ENCODE results near the gene TMEM30A. TPM values are rescaled to one million over a fixed set of nuclear protein-coding genes. Genes with fewer than 3 reads are reported as not detected.

TMEM30A gene
- total and polyA plus RNA-seq, 2 donors (not counting 3 experiments of a cell fraction or from before 2014, with no cell fraction given) = 42.2 to 197 TPM

DNA sequence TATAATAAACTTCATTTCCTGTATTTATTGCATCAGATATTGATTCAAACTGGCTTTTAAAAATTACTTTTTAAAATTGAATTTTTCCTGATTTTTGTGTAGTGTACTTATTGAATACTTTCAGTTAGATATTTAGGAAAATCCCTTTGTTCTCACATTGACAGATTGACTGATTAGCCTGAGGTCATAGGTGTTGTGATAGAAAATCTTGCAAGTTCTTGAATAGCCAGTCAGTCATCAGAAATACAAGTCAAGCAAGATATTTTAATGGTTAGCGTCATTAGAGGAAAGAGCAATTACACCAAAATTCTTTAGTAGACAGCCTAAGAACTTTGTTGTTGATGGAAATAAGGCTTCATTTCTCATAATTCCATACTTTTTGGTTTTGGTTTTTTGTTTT is 3.4 kb upstream of the TMEM30A start:
- Histone ChIP-seq H3K9me3 (replicated peaks; ENCODE audit: control insufficient read depth, insufficient read depth, low read length) (no peaks in the 10 kb centered on the region), H3K4me3 (replicated peaks in 1 of 3; ENCODE audit: insufficient read depth in 1 of 3, low read depth in 1 of 3, low read length in 3 of 3) (no peak overlapping the region), H4K20me1 (replicated peaks; ENCODE audit: control insufficient read depth, extremely low read depth, insufficient read depth, low read length) (no peaks in the 10 kb centered on the region), H3K4me2 (ENCODE audit: insufficient read depth, low read length) (no peak overlapping the region), H3K4me1 (ENCODE audit: control insufficient read depth, extremely low read depth, insufficient read depth, low read length) (peaks cover 7% of the 10 kb centered on the region), H3K27ac (ENCODE audit: insufficient read depth, low read depth, low read length) (no peak overlapping the region), H2AFZ (ENCODE audit: low read depth, low read length) (no peak overlapping the region), H3K27me3 (ENCODE audit: control insufficient read depth in 2 of 2, insufficient read depth in 2 of 2, low read length in 2 of 2) (no peaks in the 10 kb centered on the region), H3K36me3 (ENCODE audit: control insufficient read depth in 2 of 2, extremely low read depth in 1 of 2, insufficient read depth in 2 of 2, low read length in 2 of 2) (no peaks in the 10 kb centered on the region), H3K9me1 (replicated peaks; ENCODE audit: control insufficient read depth, extremely low read depth, insufficient read depth, low read length) (no peaks in the 10 kb centered on the region), H3K79me2 (ENCODE audit: control insufficient read depth, insufficient read depth, low read length) (peaks cover 16% of the 10 kb centered on the region), H3K9ac (replicated peaks; ENCODE audit: extremely low read depth, insufficient read depth, low read length) (no peak overlapping the region)
- dilution Hi-C loops (cut with MboI; ENCODE audit: extremely low pct_ligation_motif_present, low sequenced_read_pairs) = no loop called here
- TF ChIP-seq FOS (IDR thresholded peaks at IDR 0.05; ENCODE audit: borderline replicate concordance, insufficient read depth, low read length) (no peak), GATA2 (IDR thresholded peaks at IDR 0.05; ENCODE audit: insufficient read depth, insufficient read length, low read depth, low read length) (no peak), EZH2 (IDR thresholded peaks at IDR 0.05; ENCODE audit: borderline replicate concordance, low read depth, low read length, severe bottlenecking) (no peak), POLR2AphosphoS5 (IDR thresholded peaks at IDR 0.05; ENCODE audit: insufficient read depth, low read depth, low read length) (no peak)
- TF ChIP-seq, protein P1, sequence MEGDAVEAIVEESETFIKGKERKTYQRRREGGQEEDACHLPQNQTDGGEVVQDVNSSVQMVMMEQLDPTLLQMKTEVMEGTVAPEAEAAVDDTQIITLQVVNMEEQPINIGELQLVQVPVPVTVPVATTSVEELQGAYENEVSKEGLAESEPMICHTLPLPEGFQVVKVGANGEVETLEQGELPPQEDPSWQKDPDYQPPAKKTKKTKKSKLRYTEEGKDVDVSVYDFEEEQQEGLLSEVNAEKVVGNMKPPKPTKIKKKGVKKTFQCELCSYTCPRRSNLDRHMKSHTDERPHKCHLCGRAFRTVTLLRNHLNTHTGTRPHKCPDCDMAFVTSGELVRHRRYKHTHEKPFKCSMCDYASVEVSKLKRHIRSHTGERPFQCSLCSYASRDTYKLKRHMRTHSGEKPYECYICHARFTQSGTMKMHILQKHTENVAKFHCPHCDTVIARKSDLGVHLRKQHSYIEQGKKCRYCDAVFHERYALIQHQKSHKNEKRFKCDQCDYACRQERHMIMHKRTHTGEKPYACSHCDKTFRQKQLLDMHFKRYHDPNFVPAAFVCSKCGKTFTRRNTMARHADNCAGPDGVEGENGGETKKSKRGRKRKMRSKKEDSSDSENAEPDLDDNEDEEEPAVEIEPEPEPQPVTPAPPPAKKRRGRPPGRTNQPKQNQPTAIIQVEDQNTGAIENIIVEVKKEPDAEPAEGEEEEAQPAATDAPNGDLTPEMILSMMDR (IDR thresholded peaks at IDR 0.05; ENCODE audit: extremely low read depth in 1 of 2, insufficient read depth in 1 of 2, low read depth in 1 of 2, low read length in 2 of 2) = no peak
- BruUV-seq (replicated peaks) = no TSS peak
- CTCF ChIA-PET = no interaction called here
- no peak for FAIRE-seq
- intact Hi-C loops (cut with micrococcal nuclease) = no loop called here
- POLR2A ChIA-PET = no interaction called here
- no peak for DNase-seq (ENCODE audit: low read depth, low spot score)

DNA sequence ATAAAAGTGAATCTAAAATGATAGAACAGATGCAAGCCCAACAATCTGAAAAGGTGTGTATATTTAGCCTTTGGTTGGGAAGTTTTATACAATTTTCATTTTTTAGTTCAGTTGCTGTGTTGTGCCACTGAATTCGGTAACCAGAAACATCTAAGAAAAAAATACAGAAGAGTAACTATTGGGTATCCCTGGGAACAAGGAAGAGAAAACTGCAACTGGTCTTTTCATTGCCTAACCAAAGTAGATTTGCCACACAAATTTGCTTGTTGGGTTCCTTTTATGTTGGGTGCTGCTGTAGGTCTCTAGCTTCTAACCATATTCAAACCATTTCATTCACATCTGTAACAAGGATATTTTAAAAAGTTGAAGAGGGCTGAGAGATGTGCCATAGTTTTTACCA is 2.8 kb upstream of the TMEM30A start:
- H3K9me1 ChIP-seq (replicated peaks; ENCODE audit: control insufficient read depth, extremely low read depth, insufficient read depth, low read length) = no peaks in the 10 kb centered on the region
- no peak for FAIRE-seq
- no peak overlapping the region for H3K27ac ChIP-seq (ENCODE audit: insufficient read depth, low read depth, low read length)
- peaks cover 22% of the 10 kb centered on the region for H3K79me2 ChIP-seq (ENCODE audit: control insufficient read depth, insufficient read depth, low read length)
- ChIA-PET CTCF (no interaction called here), POLR2A (no interaction called here)
- H3K4me3 ChIP-seq (replicated peaks in 1 of 3; ENCODE audit: insufficient read depth in 1 of 3, low read depth in 1 of 3, low read length in 3 of 3) = no peak overlapping the region
- peaks cover 13% of the 10 kb centered on the region for H3K4me1 ChIP-seq (ENCODE audit: control insufficient read depth, extremely low read depth, insufficient read depth, low read length)
- no peaks in the 10 kb centered on the region for H3K27me3 ChIP-seq (ENCODE audit: control insufficient read depth in 2 of 2, insufficient read depth in 2 of 2, low read length in 2 of 2)
- DNase-seq (ENCODE audit: low read depth, low spot score) = no peak
- intact Hi-C loops (cut with micrococcal nuclease) = no loop called here
- no peak overlapping the region for H2AFZ ChIP-seq (ENCODE audit: low read depth, low read length)
- H4K20me1 ChIP-seq (replicated peaks; ENCODE audit: control insufficient read depth, extremely low read depth, insufficient read depth, low read length) = no peaks in the 10 kb centered on the region
- TF ChIP-seq, protein P2, sequence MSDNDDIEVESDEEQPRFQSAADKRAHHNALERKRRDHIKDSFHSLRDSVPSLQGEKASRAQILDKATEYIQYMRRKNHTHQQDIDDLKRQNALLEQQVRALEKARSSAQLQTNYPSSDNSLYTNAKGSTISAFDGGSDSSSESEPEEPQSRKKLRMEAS (IDR thresholded peaks at IDR 0.05; ENCODE audit: insufficient read depth, insufficient read length) = no peak
- no peak for TF ChIP-seq POLR2AphosphoS5 (IDR thresholded peaks at IDR 0.05; ENCODE audit: insufficient read depth, low read depth, low read length)
- no peak for TF ChIP-seq JUN (IDR thresholded peaks at IDR 0.05; ENCODE audit: borderline replicate concordance, insufficient read depth, insufficient read length, low read depth)
- no peak for TF ChIP-seq MYC (IDR thresholded peaks at IDR 0.05; ENCODE audit: low read depth, low read length)
- no peak for TF ChIP-seq FOS (IDR thresholded peaks at IDR 0.05; ENCODE audit: borderline replicate concordance, insufficient read depth, low read length)
- TF ChIP-seq, protein P1 (IDR thresholded peaks at IDR 0.05; ENCODE audit: extremely low read depth in 1 of 2, insufficient read depth in 1 of 2, low read depth in 1 of 2, low read length in 2 of 2) = no peak
- TF ChIP-seq GATA2 (IDR thresholded peaks at IDR 0.05; ENCODE audit: insufficient read depth, insufficient read length, low read depth, low read length) = no peak
- no peak for TF ChIP-seq POLR2A (IDR thresholded peaks at IDR 0.05; ENCODE audit: low read depth, low read length)
- no peak for TF ChIP-seq EZH2 (IDR thresholded peaks at IDR 0.05; ENCODE audit: borderline replicate concordance, low read depth, low read length, severe bottlenecking)
- H3K9me3 ChIP-seq (replicated peaks; ENCODE audit: control insufficient read depth, insufficient read depth, low read length) = no peaks in the 10 kb centered on the region
- dilution Hi-C loops (cut with MboI; ENCODE audit: extremely low pct_ligation_motif_present, low sequenced_read_pairs) = no loop called here
- no peak overlapping the region for H3K4me2 ChIP-seq (ENCODE audit: insufficient read depth, low read length)
- no peaks in the 10 kb centered on the region for H3K36me3 ChIP-seq (ENCODE audit: control insufficient read depth in 2 of 2, extremely low read depth in 1 of 2, insufficient read depth in 2 of 2, low read length in 2 of 2)
- no peak overlapping the region for H3K9ac ChIP-seq (replicated peaks; ENCODE audit: extremely low read depth, insufficient read depth, low read length)
- BruUV-seq (replicated peaks) = no TSS peak

All from endothelial cell of umbilical vein (primary cell).